ENCODE data around the gene SPECC1. TPM values are rescaled to one million over a fixed set of nuclear protein-coding genes. Genes with fewer than 3 reads are reported as not detected.

SPECC1 gene
- total and polyA plus RNA-seq, 9 of the 15 experiments (the other 6 are each of a cell fraction or from before 2014, with no cell fraction given) = 2.4 to 19.6 (median 14.7) TPM

DNA sequence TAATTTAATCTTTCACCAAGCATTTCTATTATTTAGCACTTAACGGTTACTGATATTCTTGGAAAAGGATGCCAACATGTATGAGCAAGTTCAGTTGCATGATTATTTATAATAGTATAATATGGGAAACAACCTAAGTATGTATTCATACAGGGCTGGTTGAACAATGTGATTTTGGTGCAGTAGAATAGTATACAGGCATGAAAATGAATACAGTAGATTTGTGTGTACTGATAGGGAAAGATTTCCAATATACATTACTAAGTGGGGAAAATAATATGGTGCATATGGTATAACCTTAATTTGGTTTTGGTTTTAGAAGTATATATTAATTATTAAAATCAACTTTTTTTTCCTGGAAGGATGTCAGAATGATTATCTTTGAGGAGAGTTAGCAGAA lies 109.1 kb downstream of the SPECC1 start:
- ATAC-seq (no peak), FAIRE-seq (no peak), DNase-seq (ENCODE audit: extremely low read depth in 1 of 4, low spot score in 3 of 4) (no peak)
- intact Hi-C loops (cut with micrococcal nuclease) (no loop called here), in situ Hi-C loops (cut with MboI) (no loop called here)
- Histone ChIP-seq H3K79me2 (ENCODE audit: control insufficient read depth, insufficient read depth, low read length) (no peaks in the 10 kb centered on the region), H3K9me3 (replicated peaks; ENCODE audit: control insufficient read depth, insufficient read depth, low read depth, low read length) (no peaks in the 10 kb centered on the region), H3K36me3 (ENCODE audit: control insufficient read depth, insufficient read depth, low read length) (no peaks in the 10 kb centered on the region), H3K4me1 (replicated peaks in 1 of 2; ENCODE audit: control insufficient read depth in 2 of 2, insufficient read depth in 2 of 2, low read length in 2 of 2) (no peaks in the 10 kb centered on the region), H3K27ac (ENCODE audit: extremely low read depth, low read depth, low read length) (no peak overlapping the region), H3K4me3 (no peak overlapping the region), H2AFZ (ENCODE audit: low read depth, low read length) (no peak overlapping the region), H3K27me3 (ENCODE audit: control insufficient read depth in 2 of 2, insufficient read depth in 2 of 2, low read length in 2 of 2) (no peaks in the 10 kb centered on the region), H3K9ac (ENCODE audit: insufficient read depth in 1 of 2, low read depth in 2 of 2, low read length in 2 of 2) (no peak overlapping the region), H3K9me1 (ENCODE audit: control insufficient read depth, insufficient read depth, low read length) (no peaks in the 10 kb centered on the region), H3K4me2 (ENCODE audit: insufficient read depth, low read length) (no peak overlapping the region), H4K20me1 (replicated peaks; ENCODE audit: control insufficient read depth, insufficient read depth, low read length) (0 out of 2 replicates have a peak, but pooled peaks cover 2% of the 10 kb centered on the region)
- 87% methylated on average over 1 of the region's 1 CpG for WGBS (ENCODE audit: insufficient coverage, low coverage, missing lambda C conversion rate)
- TF ChIP-seq ZNF146 (CRISPR knock-in tag; IDR thresholded peaks at IDR 0.05; ENCODE audit: unreplicated experiment) (peak; percentile 76), DACH1 (IDR thresholded peaks at IDR 0.05; ENCODE audit: partially characterized antibody) (no peak), RBM25 (IDR thresholded peaks at IDR 0.05; ENCODE audit: low read depth, low read length, severe bottlenecking) (peak; percentile 59)
- BruUV-seq (replicated peaks) = no TSS peak
- ChIA-PET CTCF (ENCODE audit: low intra/inter-chr PET ratio) (interaction anchor here (0.8 to 1.0 kb wide), 2 partner anchors 125 to 129 kb away, joined by 3 read pairs; no protein-coding TSS in a partner anchor), POLR2A (no interaction called here)

- Histone ChIP-seq H3K9me3 (replicated peaks; ENCODE audit: control insufficient read depth, insufficient read depth, low read depth, low read length) (no peaks in the 10 kb centered on the region), H3K4me1 (replicated peaks in 1 of 2; ENCODE audit: control insufficient read depth in 2 of 2, insufficient read depth in 2 of 2, low read length in 2 of 2) (no peaks in the 10 kb centered on the region), H3K4me2 (ENCODE audit: insufficient read depth, low read length) (no peak overlapping the region), H3K9ac (ENCODE audit: insufficient read depth in 1 of 2, low read depth in 2 of 2, low read length in 2 of 2) (no peak overlapping the region), H4K20me1 (replicated peaks; ENCODE audit: control insufficient read depth, insufficient read depth, low read length) (0 out of 2 replicates have a peak, but pooled peaks cover 2% of the 10 kb centered on the region), H3K27me3 (ENCODE audit: control insufficient read depth in 2 of 2, insufficient read depth in 2 of 2, low read length in 2 of 2) (no peaks in the 10 kb centered on the region), H2AFZ (ENCODE audit: low read depth, low read length) (no peak overlapping the region), H3K9me1 (ENCODE audit: control insufficient read depth, insufficient read depth, low read length) (no peaks in the 10 kb centered on the region), H3K4me3 (no peak overlapping the region), H3K27ac (ENCODE audit: extremely low read depth, low read depth, low read length) (no peak overlapping the region), H3K36me3 (ENCODE audit: control insufficient read depth, insufficient read depth, low read length) (no peaks in the 10 kb centered on the region), H3K79me2 (ENCODE audit: control insufficient read depth, insufficient read depth, low read length) (no peaks in the 10 kb centered on the region)
- POLR2A ChIA-PET = interaction anchor here (0.6 kb wide), 1 partner anchor 201 kb away, joined by 3 read pairs; no protein-coding TSS in a partner anchor
- no peak for DNase-seq (ENCODE audit: extremely low read depth in 1 of 4, low spot score in 3 of 4)
- 37% methylated on average over 3 of the region's 3 CpGs for WGBS (ENCODE audit: insufficient coverage, low coverage, missing lambda C conversion rate)
- FAIRE-seq = no peak
- CTCF ChIA-PET (ENCODE audit: low intra/inter-chr PET ratio) = interaction anchor here (0.8 to 2.0 kb wide), 5 partner anchors 103 to 200 kb away, joined by 3 to 13 read pairs (median 3); no protein-coding TSS in a partner anchor
- BruUV-seq (replicated peaks) = no TSS peak
- ATAC-seq = no peak
- intact Hi-C loops (cut with micrococcal nuclease) = loop anchor here (2.0 to 5.0 kb wide), 2 partner anchors 106 to 196 kb away; no protein-coding TSS in a partner anchor
- in situ Hi-C loops (cut with MboI) = loop anchor here (10.0 kb wide), 1 partner anchor 194 kb away; no protein-coding TSS in a partner anchor
- TF ChIP-seq ZNF121 (CRISPR knock-in tag; conservative IDR thresholded peaks at IDR 0.05) = no peak
- no peak for TF ChIP-seq CBFB (CRISPR knock-in tag; IDR thresholded peaks at IDR 0.05)
- TF ChIP-seq NR0B1 (IDR thresholded peaks at IDR 0.05; ENCODE audit: partially characterized antibody) = no peak
- TF ChIP-seq PYGO2 (tag; IDR thresholded peaks at IDR 0.05) = no peak
- TF ChIP-seq STAT5A (IDR thresholded peaks at IDR 0.05; ENCODE audit: borderline replicate concordance, low read length) = no peak
- TF ChIP-seq HNRNPLL (IDR thresholded peaks at IDR 0.05; ENCODE audit: low read depth, low read length, poor library complexity, severe bottlenecking) = no peak
- no peak for TF ChIP-seq MEIS2 (IDR thresholded peaks at IDR 0.05; ENCODE audit: partially characterized antibody)
- no peak for TF ChIP-seq MYC (IDR thresholded peaks at IDR 0.05; ENCODE audit: low read depth, low read length)
- TF ChIP-seq MYC (CRISPR knock-in tag; IDR thresholded peaks at IDR 0.05; ENCODE audit: borderline replicate concordance, low read depth) = no peak
- no peak for TF ChIP-seq RFX5 (IDR thresholded peaks at IDR 0.05; ENCODE audit: low read depth, low read length)
- TF ChIP-seq, protein P1, sequence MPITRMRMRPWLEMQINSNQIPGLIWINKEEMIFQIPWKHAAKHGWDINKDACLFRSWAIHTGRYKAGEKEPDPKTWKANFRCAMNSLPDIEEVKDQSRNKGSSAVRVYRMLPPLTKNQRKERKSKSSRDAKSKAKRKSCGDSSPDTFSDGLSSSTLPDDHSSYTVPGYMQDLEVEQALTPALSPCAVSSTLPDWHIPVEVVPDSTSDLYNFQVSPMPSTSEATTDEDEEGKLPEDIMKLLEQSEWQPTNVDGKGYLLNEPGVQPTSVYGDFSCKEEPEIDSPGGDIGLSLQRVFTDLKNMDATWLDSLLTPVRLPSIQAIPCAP (CRISPR knock-in tag; IDR thresholded peaks at IDR 0.05; ENCODE audit: borderline replicate concordance) = no peak
- TF ChIP-seq MAZ (CRISPR knock-in tag; conservative IDR thresholded peaks at IDR 0.05 in 1 of 2, IDR thresholded peaks at IDR 0.05 in 1 of 2) = no peak
Observed at GRCh38 chr17:20120836-20121235, 111.7 kb downstream of the SPECC1 start.
